Lung (tissue), 12 donors: ENCODE data around the gene SMCO4. TPM values are rescaled to one million over a fixed set of nuclear protein-coding genes. Genes with fewer than 3 reads are reported as not detected.
"Not testable (repeated sequence)": the region's sequence is repeated elsewhere in the genome, so short reads cannot be mapped to it uniquely, and the experiment has no call there.

ENCODE experiments used
- ATAC-seq: fragments of 200-7000 bp; cut with Tn5 transposase; one replicate; pipeline ENCODE4 v1.9.1; 2020; ENCODE audit warnings: moderate number of reproducible peaks; ENCODE audit not compliant: insufficient read depth, low FRiP score
- DNase-seq, 3 donors: peaks; one replicate each; pipeline ENCODE4 v3.0.0-alpha.2; 2013 to 2017
- H3K27ac ChIP-seq, 2 donors: one replicate each; pipeline ENCODE4 v1.5.1; 2013; ENCODE audit warnings: mild to moderate bottlenecking in 2 of 2, moderate library complexity in 2 of 2, control low read depth in 1 of 2, inconsistent platforms in 1 of 2, low read depth in 1 of 2, low read length in 1 of 2
- H3K27me3 ChIP-seq, 3 donors: one replicate each; pipeline ENCODE4 v1.5.1; 2013; ENCODE audit warnings: low read length in 2 of 3; ENCODE audit not compliant: control insufficient read depth in 3 of 3, insufficient read depth in 3 of 3
- H3K36me3 ChIP-seq, 4 donors: one replicate each; pipeline ENCODE4 v1.5.1; 2013; ENCODE audit warnings: low read length in 4 of 4, mild to moderate bottlenecking in 1 of 4, moderate library complexity in 1 of 4; ENCODE audit not compliant: control insufficient read depth in 4 of 4, insufficient read depth in 4 of 4
- H3K4me1 ChIP-seq, 5 donors: one replicate each; pipeline ENCODE4 v1.5.1; 2013; ENCODE audit warnings: low read length in 5 of 5, mild to moderate bottlenecking in 2 of 5, moderate library complexity in 1 of 5; ENCODE audit not compliant: control insufficient read depth in 5 of 5, insufficient read depth in 5 of 5
- H3K4me3 ChIP-seq: one replicate; pipeline ENCODE4 v1.5.1; 2013; ENCODE audit warnings: mild to moderate bottlenecking, control low read depth, moderate library complexity
- H3K9ac ChIP-seq, 2 donors: one replicate each; pipeline ENCODE4 v1.5.1; 2013; ENCODE audit warnings: low read length in 2 of 2, control low read depth in 1 of 2; ENCODE audit not compliant: insufficient read depth in 1 of 2
- H3K9me3 ChIP-seq, 4 donors: one replicate each; pipeline ENCODE4 v1.5.1; 2013; ENCODE audit warnings: low read length in 3 of 4, mild to moderate bottlenecking in 1 of 4, moderate library complexity in 1 of 4; ENCODE audit not compliant: control insufficient read depth in 4 of 4, insufficient read depth in 3 of 4
- WGBS, 2 donors: extraction: QIAGEN DNeasy Blood & Tissue Kit; methylation state at CpG; one replicate each; pipeline ENCODE4 v1.1.7; 2013; 5-methylcytosine and 5-hydroxymethylcytosine counted together
- polyA plus RNA-seq, 2 donors: library from polyadenylated mRNA; stranded (reverse); fragments of 200-250 nt; gene quantifications; one replicate each; pipeline ENCODE4 v1.2.1, GENCODE V29; 2013
- total RNA-seq, 2 donors: library from RNA; depleted of rRNA in 1 of 2; stranded (reverse); fragments of >200 nt in 1 of 2; gene quantifications; one replicate each; pipeline ENCODE4 v1.2.1, GENCODE V29; 2014 to 2021
- TF ChIP-seq, protein P1 (sequence below): IDR thresholded peaks from 2 replicates; pipeline ENCODE4 v1.5.1; 2012; ENCODE audit warnings: mild to moderate bottlenecking; ENCODE audit errors: control extremely low read depth, extremely low read depth
- donor health status: control.
- donor health status: control.
- donor health status: Bipolar disorder and iron deficiency.
- donor health status: healthy.
- donor health status: DM: yes; HTN: yes; CAD: no.

Gene SMCO4
- total and polyA plus RNA-seq, 4 donors, result 27.0 to 132 (median 43.6) TPM

DNA sequence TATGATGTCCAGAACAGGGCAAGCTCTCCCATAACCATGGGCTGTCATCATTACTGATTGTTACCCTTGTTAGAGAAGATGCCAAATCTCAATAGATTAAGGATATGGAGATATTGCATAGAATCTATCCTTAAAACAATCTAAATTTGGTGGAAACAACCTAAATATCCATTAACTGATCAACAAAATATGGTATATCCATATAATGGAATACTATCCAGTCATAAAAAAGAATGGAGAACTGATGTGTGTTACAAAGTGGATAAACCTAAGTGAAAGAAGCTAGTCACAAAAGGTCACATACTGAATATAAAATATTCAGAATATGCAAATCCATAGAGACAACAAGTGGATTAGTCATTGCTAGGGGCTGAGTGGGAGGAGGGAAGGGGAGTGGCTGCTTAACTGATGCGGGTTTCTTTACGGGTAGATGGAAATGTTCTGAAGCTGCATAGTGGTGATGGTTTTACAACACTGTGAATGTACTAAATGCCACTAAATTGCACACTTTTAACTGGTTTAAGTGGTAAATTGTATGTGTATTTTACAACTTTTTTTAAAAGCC is 36.1 kb upstream of the SMCO4 start:
- DNase-seq (no peak), ATAC-seq (no peak)
- Histone ChIP-seq H3K27ac (no peak overlapping the region), H3K27me3 (no peaks in the 10 kb centered on the region), H3K4me1 (no peaks in the 10 kb centered on the region), H3K36me3 (no peaks in the 10 kb centered on the region), H3K4me3 (no peak overlapping the region), H3K9me3 (peaks cover 0 to 3% (median 1%) of the 10 kb centered on the region in 4 donors), H3K9ac (no peak overlapping the region)
- TF ChIP-seq, protein P1, sequence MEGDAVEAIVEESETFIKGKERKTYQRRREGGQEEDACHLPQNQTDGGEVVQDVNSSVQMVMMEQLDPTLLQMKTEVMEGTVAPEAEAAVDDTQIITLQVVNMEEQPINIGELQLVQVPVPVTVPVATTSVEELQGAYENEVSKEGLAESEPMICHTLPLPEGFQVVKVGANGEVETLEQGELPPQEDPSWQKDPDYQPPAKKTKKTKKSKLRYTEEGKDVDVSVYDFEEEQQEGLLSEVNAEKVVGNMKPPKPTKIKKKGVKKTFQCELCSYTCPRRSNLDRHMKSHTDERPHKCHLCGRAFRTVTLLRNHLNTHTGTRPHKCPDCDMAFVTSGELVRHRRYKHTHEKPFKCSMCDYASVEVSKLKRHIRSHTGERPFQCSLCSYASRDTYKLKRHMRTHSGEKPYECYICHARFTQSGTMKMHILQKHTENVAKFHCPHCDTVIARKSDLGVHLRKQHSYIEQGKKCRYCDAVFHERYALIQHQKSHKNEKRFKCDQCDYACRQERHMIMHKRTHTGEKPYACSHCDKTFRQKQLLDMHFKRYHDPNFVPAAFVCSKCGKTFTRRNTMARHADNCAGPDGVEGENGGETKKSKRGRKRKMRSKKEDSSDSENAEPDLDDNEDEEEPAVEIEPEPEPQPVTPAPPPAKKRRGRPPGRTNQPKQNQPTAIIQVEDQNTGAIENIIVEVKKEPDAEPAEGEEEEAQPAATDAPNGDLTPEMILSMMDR, result no peak
- WGBS, 2 donors, result 82 to 95% methylated on average over 2 of the region's 2 CpGs

DNA sequence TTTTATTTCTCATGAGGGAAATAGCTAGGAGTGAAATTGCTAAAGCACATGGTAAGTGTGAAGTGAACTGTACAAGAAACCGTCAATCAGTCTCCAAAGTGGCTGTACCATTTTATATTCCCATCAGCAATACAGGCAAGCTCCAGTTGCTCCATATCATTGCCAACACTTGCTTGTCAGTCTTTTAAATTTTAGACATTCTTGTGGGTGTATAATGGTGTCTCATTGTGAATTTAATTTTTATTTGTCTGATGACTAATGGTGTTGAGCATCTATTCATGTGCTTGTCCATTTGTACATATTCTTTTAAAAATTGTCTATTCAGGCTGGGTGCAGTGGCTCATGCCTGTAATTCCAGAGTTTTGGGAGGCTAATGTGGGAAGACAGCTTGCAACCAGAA is 34.1 kb upstream of the SMCO4 start:
- no peak overlapping the region for H3K27ac ChIP-seq
- 81 to 94% methylated on average over 1 of the region's 1 CpG for WGBS, 2 donors
- peaks cover 0 to 3% (median 1%) of the 10 kb centered on the region in 4 donors for H3K9me3 ChIP-seq
- ATAC-seq (no peak), DNase-seq (no peak)
- H3K9ac ChIP-seq, result no peak overlapping the region
- H3K4me1 ChIP-seq, result no peaks in the 10 kb centered on the region
- H3K36me3 ChIP-seq, result no peaks in the 10 kb centered on the region
- no peak overlapping the region for H3K4me3 ChIP-seq
- TF ChIP-seq, protein P1, result no peak
- H3K27me3 ChIP-seq, result no peaks in the 10 kb centered on the region

DNA sequence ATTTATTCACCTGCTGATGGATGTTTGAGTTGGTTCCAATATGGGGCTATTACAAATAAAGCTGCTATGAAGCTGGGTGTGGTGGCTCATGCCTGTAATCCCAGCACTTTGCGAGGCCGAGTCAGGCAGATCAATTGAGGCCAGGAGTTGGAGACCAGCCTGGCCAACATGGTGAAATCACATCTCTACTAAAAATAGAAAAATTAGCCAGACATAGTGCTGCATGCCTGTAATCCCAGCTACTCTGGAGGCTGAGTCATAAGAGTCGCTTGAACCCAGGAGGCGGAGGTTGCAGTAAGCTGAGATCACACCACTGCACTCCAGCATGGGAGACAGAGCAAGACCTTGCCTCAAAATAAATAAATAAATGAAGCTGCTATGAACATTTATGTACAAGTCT is 33.7 kb upstream of the SMCO4 start:
- H3K9ac ChIP-seq, H3K27me3 ChIP-seq, H3K4me3 ChIP-seq, DNase-seq, ATAC-seq, H3K9me3 ChIP-seq, H3K36me3 ChIP-seq, H3K27ac ChIP-seq, H3K4me1 ChIP-seq: not testable (repeated sequence)
- WGBS, 2 donors, result 88 to 98% methylated on average over 4 of the region's 4 CpGs

DNA sequence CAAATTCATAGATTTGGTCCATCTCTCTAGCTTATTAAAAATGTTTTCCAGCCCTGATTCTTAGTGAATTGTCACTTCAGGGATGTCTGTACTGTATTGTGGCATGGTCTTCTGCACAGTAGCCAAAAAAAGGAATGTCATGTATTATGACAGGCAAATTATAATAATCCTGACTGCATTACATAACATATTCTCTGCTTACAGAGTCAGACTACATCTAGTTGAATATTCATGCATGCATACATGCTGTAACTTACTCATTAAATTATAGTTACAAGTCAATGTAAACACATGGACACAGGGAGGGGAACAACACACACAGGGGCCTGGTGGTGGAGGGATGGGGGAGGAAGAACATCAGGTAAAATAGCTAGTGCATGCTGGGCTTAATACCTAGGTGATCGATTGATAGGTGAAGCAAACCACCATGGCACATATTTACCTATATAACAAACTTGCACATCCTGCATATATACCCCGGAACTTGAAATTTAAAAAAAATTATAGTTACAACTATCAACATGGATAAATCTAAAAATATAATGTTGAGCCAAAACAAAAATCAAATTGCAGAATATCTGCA is 31.5 kb upstream of the SMCO4 start:
- DNase-seq (no peak), ATAC-seq (no peak)
- 89 to 96% methylated on average over 2 of the region's 2 CpGs for WGBS, 2 donors
- H3K9ac ChIP-seq, result no peak overlapping the region
- peaks cover 0 to 2% (median 0%) of the 10 kb centered on the region in 5 donors for H3K4me1 ChIP-seq
- no peaks in the 10 kb centered on the region for H3K36me3 ChIP-seq
- H3K9me3 ChIP-seq, result peaks cover 0 to 3% (median under 1%) of the 10 kb centered on the region in 4 donors
- TF ChIP-seq, protein P1, result no peak
- no peaks in the 10 kb centered on the region for H3K27me3 ChIP-seq
- no peak overlapping the region for H3K4me3 ChIP-seq
- no peak overlapping the region for H3K27ac ChIP-seq
